Testis (tissue), 3 donors: ENCODE results near the gene PTPRR. TPM values are rescaled to one million over a fixed set of nuclear protein-coding genes. Genes with fewer than 3 reads are reported as not detected.

ENCODE experiments used
- DNase-seq: peaks from one replicate; pipeline ENCODE4 v3.0.0-alpha.2; 2019
- H3K27ac ChIP-seq, 2 donors: fragments of 200-600 bp; sonication (generic); one replicate each; pipeline ENCODE4 v1.5.1; 2019
- H3K27me3 ChIP-seq: fragments of 200-600 bp; sonication (generic); one replicate; pipeline ENCODE4 v1.5.1; 2019
- H3K36me3 ChIP-seq: fragments of 200-600 bp; sonication (generic); one replicate; pipeline ENCODE4 v1.5.1; 2017; ENCODE audit warnings: low read depth; ENCODE audit errors: missing control alignments
- H3K4me1 ChIP-seq: fragments of 200-600 bp; sonication (generic); one replicate; pipeline ENCODE4 v1.5.1; 2019
- H3K4me3 ChIP-seq, 2 donors: fragments of 200-600 bp; sonication (generic); one replicate each; pipeline ENCODE4 v1.5.1; 2017 to 2019
- H3K9me3 ChIP-seq: fragments of 200-600 bp; sonication (generic); one replicate; pipeline ENCODE4 v1.5.1; 2017
- CTCF ChIP-seq, 3 experiments: fragments of 450-650 bp in 2 of 3; fragments of 200-600 bp in 1 of 3; sonication (generic) in 1 of 3; IDR thresholded peaks; one replicate each; pipeline ENCODE4 v1.5.1; 2016 to 2019; ENCODE audit warnings: antibody characterized with exemption in 3 of 3, mild to moderate bottlenecking in 2 of 3, moderate library complexity in 1 of 3
- POLR2A ChIP-seq: fragments of 450-650 bp; IDR thresholded peaks from one replicate; pipeline ENCODE4 v1.6.1; 2017; ENCODE audit warnings: antibody characterized with exemption, mild to moderate bottlenecking, moderate library complexity
- WGBS, 2 donors: methylation state at CpG; one replicate each; pipeline ENCODE4 v1.1.5; 2018; 5-methylcytosine and 5-hydroxymethylcytosine counted together
- intact Hi-C: fragments of 100-400 bp; cut with DNase I; formaldehyde crosslinking; loops from one replicate; pipeline ENCODE4 v1.15.1; 2023; ENCODE audit warnings: low total_unique reads
- polyA plus RNA-seq: library from polyadenylated mRNA; stranded (reverse); fragments of 350-450 nt; fragmentation: Illumina TruSeq; extraction: RNeasy Lipid Tissue Mini Kit (QIAGEN cat#74804); gene quantifications from one replicate; pipeline ENCODE4 v1.2.3, GENCODE V29; 2014; ENCODE audit warnings: low read depth, low replicate concordance; ENCODE audit not compliant: insufficient read depth
- total RNA-seq, 2 donors: library from RNA; depleted of rRNA; stranded (reverse); fragments of >200 nt; gene quantifications; one replicate each; pipeline ENCODE4 v1.2.3, GENCODE V29; 2016

Gene PTPRR
- total and polyA plus RNA-seq, 3 donors from 2014 or later = 0.16 to 0.43 (median 0.24) TPM

- Histone ChIP-seq H3K4me3 (no peak overlapping the region), H3K9me3 (no peaks in the 10 kb centered on the region), H3K27me3 (no peaks in the 10 kb centered on the region), H3K4me1 (no peaks in the 10 kb centered on the region), H3K27ac (no peak overlapping the region), H3K36me3 (no peaks in the 10 kb centered on the region)
- no peak for DNase-seq
- TF ChIP-seq CTCF (IDR thresholded peaks at IDR 0.05) (no peak), POLR2A (no peak)
- intact Hi-C loops = no loop called here
- WGBS, 2 donors = 54 to 69% methylated on average over 3 of the region's 3 CpGs
Observed at GRCh38 chr12:70711831-70712230, 208.7 kb downstream of the PTPRR start.

GRCh38 chr12:70709022-70709421 is 211.5 kb downstream of the PTPRR start:
- Histone ChIP-seq H3K4me1 (no peaks in the 10 kb centered on the region), H3K36me3 (no peaks in the 10 kb centered on the region), H3K9me3 (no peaks in the 10 kb centered on the region), H3K4me3 (no peak overlapping the region), H3K27me3 (no peaks in the 10 kb centered on the region), H3K27ac (no peak overlapping the region)
- no peak for TF ChIP-seq POLR2A
- no peak for TF ChIP-seq CTCF (IDR thresholded peaks at IDR 0.05)
- intact Hi-C loops = no loop called here
- no peak for DNase-seq
- 72 to 86% methylated on average over 2 of the region's 2 CpGs for WGBS, 2 donors

GRCh38 chr12:70706611-70707010 is 213.9 kb downstream of the PTPRR start:
- no peak overlapping the region for H3K27ac ChIP-seq
- no peaks in the 10 kb centered on the region for H3K27me3 ChIP-seq
- no peaks in the 10 kb centered on the region for H3K36me3 ChIP-seq
- intact Hi-C loops = no loop called here
- H3K9me3 ChIP-seq = no peaks in the 10 kb centered on the region
- no peak overlapping the region for H3K4me3 ChIP-seq
- TF ChIP-seq POLR2A = no peak
- no peak for TF ChIP-seq CTCF (IDR thresholded peaks at IDR 0.05)
- no peaks in the 10 kb centered on the region for H3K4me1 ChIP-seq
- 83 to 88% methylated on average over 2 of the region's 2 CpGs for WGBS, 2 donors
- DNase-seq = no peak

- no peaks in the 10 kb centered on the region for H3K4me1 ChIP-seq
- H3K27ac ChIP-seq = no peak overlapping the region
- no peaks in the 10 kb centered on the region for H3K27me3 ChIP-seq
- no peaks in the 10 kb centered on the region for H3K9me3 ChIP-seq
- H3K4me3 ChIP-seq = no peak overlapping the region
- 83 to 86% methylated on average over 1 of the region's 1 CpG for WGBS, 2 donors
- DNase-seq = no peak
- intact Hi-C loops = no loop called here
- no peak for TF ChIP-seq CTCF (IDR thresholded peaks at IDR 0.05)
- no peaks in the 10 kb centered on the region for H3K36me3 ChIP-seq
Observed at GRCh38 chr12:70698345-70698744, 222.2 kb downstream of the PTPRR start.

GRCh38 chr12:70695361-70696023 is 225.0 kb downstream of the PTPRR start:
- no peak for DNase-seq
- H3K27ac ChIP-seq = no peak overlapping the region
- H3K27me3 ChIP-seq = no peaks in the 10 kb centered on the region
- TF ChIP-seq CTCF (IDR thresholded peaks at IDR 0.05) = no peak
- no peak for TF ChIP-seq POLR2A
- H3K4me1 ChIP-seq = no peaks in the 10 kb centered on the region
- no peak overlapping the region for H3K4me3 ChIP-seq
- intact Hi-C loops = no loop called here
- H3K9me3 ChIP-seq = no peaks in the 10 kb centered on the region
- 73 to 74% methylated on average over 3 of the region's 3 CpGs for WGBS, 2 donors
- H3K36me3 ChIP-seq = no peaks in the 10 kb centered on the region
